SIG-M5 treated with dmso at 0.1 percent for 504 hours (cell line): ENCODE measurements around the gene PPARG.
"Not testable (repeated sequence)": the region's sequence is repeated elsewhere in the genome, so short reads cannot be mapped to it uniquely, and the experiment has no call there.

ENCODE experiments used
- DNase-seq: peaks from one replicate; lab custom pipeline; 2025; ENCODE audit not compliant: unreplicated experiment; lab: John Stamatoyannopoulos, UW

The PPARG gene

DNA sequence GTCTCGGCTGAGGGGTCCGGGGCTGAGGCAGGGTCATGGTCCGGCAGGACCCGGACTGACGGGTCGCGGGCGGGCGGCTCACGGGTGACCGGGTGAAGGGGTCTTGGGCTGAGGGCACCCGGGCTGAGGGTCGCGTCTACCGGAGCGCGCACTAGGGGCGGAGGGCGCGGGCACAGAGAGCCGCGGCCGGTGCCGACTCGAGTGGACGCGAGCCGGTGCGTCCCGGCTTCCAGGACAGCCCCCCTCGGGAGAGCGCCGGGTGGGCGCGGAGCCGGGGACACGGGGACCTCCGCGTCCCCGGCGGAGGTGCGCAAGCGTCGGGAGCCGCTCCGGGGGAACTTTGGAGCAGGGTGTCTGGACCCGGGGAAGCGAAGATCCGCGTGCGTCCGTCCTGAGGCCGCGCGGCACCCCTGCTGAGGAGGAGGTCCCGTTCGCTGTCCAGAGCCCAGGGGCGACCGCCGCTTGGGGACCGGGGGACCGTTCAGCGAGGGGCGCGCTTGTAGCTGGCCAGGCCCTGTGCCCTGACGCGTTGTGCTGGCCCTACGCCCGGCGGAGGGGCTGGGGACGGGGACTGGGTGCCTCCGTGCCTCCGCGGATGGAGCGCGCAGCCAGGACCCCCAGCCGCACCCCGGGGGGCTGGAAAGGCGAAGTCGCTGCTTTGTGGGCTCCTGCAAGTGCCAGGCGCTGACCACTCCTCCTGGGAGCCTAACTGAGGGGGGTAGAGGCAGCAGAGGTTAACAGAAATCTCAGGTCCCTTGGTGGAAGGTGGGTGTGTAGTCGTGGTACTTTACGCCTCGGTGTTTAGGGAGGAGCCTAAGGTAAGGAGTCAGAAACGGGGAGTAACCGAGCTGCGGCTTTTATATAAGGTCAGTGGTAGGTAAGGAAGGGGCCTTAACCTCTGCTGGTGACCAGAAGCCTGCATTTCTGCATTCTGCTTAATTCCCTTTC, at the start of gene PPARG:
Gene PPARG (plus strand): TSS at position 889 of the 948 bp plus-strand sequence. CDS start 90,642 bp downstream, outside the sequence.
- DNase-seq, result peak; percentile 28

DNA sequence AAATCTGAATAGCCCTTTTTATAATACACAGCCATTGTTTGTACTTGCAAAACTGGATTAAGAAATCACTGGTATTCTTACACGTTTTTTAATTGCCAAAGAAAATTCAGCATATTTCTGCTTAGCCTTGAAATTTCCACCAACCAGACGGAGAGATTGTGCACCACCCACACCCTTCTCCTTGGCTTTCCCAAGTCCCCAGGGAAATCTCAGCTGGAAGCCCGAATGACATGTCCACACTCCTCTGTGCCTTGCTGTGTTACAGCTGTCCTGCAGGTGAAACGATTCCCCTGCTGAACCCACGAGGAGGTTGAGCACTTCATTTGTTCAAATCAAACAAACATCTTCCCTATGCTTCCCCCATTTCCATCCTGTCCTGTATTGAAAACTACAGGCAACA, 49.6 kb upstream of the PPARG start:
- DNase-seq, result no peak

DNA sequence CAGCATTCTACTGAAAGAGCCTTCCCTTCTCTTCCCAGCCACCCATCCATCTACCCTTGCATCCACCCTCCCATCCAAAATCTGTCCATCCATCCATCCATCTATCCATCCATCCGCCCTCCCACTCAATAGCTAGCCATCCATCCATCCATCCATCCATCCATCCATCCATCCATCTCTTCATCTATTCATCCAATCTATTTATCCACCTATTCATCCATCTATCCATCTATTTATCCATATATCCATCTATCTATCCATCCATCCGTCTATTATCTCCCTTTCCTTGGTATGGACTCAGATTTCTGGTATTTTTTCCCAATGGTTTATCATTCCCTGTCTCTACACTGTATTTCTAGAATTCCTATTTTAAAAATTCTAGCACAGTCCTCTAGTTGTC, 46.1 kb upstream of the PPARG start:
- DNase-seq, result no peak

DNA sequence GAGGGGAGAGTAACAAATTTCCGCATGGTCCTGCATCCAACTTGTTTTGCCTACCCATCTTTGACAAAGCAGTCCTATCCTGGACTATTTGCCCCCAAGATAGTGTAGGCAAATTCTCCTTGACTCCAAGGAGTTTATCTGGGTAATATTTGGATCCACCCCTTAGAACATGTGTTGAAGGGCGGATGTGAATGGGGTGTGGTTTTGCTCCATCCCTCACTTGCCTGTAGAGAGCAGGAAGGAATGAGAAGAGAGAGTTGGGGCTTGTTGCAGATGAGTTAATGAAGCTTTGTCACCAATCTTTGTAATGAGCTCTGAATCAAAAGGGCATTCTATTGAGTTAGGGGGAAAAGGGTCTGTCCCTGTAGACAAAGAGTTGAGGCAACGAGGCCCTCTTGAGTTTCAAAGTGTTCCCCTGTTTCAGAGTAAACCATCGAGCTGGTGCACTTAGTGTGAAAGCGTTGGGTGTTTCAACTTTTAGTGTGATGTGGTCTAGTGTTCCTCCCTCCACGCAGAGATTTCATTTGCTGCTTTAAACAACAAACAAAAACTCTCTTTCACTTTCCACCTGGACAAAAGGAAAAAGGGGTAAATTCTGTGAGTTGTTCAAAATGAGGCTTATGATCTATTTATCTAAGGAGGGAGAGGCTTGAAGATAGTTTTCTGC, 42.2 kb upstream of the PPARG start:
- no peak for DNase-seq

DNA sequence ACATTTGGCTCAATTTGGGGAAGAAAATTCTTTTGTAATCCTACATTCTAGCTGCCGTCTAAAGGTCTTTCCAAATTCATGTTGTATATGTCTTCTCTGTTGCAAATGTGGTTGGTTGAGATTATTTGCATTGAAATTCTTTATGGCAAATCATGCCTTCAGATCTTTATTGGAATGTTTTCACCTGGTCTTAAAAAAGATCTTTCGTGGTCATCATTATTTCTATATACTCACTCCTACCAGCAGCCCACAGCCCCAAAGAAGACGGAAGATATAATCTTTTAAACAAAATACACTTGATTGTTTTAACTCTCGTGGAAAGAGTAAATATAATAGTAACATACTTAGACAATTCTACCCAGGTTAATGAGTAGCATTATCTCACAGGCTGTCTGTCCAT, 41.5 kb upstream of the PPARG start:
- DNase-seq, result no peak

DNA sequence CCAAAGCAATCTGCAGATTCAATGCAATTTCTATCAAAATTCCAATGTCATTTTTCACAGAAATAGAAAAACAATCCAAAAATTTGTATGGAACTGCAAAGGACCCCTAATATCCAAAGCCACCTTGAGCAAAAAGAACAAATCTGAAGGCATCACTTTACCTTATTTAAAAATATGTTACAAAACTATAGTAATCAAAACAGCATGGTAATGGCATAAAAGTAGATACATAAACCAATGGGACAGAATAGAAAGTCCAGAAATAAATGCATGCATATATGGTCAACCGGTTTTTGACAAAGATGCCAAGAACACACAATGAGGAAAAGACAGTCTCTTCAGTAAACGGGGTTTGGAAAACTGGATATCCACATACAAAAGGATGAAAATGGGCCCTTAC, 39.4 kb upstream of the PPARG start:
- DNase-seq, result no peak

DNA sequence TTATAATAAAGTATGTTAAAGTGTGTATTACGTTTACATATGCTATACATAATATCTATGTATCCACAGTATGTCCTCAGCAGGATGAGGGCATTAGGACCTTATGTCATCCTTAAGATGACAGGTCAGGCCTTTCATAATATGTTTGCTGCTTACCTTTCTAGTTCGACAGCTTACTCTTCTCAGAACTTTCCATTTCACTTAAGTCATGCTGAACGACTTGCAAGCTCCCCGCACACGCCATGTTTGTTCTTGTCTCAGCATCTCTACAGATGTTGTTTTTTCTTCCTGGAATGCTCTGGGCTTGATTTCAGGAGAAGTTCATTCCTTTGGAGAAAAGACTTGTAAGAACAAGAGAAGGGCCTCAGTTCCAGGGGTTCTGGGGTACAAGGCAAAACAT, 36.0 kb upstream of the PPARG start:
- no peak for DNase-seq

DNA sequence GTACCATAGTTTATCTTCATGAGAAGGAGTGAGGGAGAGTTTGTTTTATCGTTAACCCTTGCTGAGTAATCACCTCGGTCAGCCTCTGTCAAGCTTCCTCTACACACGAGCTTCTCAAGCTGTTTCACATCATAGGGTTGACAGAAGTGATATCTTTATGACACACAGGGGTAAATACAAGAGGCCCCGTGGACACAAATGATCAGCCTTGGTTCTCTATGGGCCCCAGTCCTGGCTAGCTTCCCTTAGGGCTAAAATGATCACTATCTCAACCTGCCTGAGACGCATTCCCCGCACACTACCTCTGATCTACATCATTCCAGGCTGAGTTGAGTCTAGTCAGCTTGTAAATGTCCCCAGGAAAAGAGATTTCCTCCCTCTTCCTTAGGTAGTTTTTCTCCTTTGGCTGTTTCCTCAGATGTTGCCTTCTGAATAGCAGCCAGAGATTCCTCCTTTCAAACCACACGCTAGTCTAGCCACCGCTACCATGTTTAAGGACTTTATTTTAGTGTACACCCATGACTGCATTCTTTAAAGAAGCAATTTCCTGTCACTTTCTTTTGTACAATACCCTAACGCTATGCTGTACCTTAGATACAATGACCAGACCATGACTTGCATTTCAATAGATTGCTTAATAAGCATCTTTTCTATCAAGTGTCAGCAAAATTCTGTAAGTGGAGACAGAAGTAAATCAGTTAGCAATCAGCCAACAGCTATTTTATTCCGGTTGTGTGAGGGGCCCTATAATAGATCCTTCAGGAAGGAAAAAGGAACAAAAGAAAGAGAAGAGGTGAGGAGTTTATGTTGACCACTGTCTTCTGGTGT, 35.1 kb upstream of the PPARG start:
- DNase-seq, result no peak

DNA sequence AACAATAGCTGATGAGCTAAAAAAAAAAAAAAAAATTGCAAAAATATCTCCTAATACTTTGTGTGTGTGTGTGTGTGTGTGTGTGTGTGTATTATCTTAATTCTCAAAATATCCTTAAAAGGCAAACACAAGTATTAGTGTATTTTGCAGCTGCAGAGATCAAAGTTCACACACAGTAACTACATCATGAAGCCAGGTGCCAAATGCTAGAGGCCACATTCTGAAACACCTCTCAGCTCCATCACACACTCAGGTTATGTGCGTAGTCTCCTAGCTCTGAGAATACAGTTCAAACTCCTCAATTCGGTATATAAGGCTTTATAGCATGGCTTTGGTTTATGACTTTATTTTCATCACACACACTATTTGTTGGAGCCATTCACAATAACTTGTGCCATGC, 33.5 kb upstream of the PPARG start:
- DNase-seq, result no peak

DNA sequence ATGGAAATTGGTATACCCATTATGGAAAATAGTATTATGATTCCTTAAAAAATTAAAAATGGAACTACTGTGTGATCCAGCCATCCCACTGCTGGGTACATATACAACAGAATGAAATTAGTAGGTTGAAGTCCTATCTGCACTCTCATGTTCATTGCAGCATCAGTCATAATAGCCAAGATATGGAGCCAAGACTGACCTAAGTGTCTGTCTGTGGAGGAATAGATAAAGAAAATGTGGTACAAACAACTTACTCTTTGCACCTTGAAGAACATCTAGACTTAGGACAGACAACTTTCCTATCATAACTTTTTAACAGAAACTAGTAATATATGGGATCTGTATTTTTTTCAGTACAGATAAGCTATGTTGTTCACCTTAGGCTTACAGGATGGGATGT, 30.0 kb upstream of the PPARG start:
- DNase-seq, result no peak

DNA sequence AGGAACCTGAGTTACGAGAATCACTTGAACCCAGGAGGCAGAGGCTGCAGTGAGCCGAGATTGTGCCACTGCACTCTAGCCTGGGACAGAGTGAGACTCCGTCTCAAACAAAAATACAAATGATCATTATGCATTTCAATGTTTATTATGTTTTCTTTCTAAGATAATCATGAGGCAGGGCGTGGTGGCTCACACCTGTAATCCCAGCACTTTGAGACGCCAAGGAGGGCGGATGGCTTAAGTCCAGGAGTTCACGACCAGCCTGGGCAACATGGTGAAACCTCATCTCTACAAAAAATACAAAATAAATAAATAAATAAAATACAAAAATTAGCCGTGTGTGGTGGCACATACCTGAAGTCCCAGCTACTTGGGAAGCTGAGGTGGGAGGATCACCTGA, 26.7 kb upstream of the PPARG start:
- not testable (repeated sequence) for DNase-seq

DNA sequence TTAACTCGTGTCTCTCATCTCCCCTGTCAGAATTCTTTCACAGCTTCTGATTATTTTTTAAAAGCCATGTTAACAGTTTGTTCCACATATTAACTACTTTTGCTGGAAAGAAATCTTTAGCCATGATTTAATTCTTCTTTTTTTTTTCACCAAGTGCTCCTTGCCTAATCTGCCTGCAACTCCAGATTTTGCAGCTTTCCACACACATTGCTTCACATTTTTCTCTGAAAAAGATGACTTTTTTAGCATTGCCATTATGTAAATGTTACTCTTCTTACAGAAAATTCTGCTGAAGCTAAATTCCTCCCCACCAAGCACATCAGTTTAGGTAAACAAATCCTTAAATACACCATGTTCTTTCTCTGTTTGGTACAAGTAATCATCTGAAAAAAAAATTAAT, 23.4 kb upstream of the PPARG start:
- DNase-seq, result peak; percentile 81

DNA sequence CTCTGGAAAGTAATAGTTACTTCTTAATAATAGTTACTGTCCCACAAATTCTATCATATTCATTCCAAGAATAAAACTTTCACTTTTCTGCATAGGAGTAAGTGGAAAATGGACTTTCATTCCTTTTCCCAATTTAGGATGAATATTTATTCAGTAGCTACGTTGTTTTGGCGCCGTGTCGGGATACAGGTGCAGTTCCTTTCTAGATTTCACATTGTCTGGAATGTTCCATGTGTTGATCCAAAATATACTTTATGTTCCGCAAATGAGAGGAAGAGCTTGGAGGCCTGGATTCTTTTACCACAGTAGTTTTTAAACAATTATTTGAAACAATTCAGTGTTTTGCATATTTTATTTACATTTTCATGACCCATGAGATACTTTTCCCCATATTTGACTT, 22.8 kb upstream of the PPARG start:
- no peak for DNase-seq

DNA sequence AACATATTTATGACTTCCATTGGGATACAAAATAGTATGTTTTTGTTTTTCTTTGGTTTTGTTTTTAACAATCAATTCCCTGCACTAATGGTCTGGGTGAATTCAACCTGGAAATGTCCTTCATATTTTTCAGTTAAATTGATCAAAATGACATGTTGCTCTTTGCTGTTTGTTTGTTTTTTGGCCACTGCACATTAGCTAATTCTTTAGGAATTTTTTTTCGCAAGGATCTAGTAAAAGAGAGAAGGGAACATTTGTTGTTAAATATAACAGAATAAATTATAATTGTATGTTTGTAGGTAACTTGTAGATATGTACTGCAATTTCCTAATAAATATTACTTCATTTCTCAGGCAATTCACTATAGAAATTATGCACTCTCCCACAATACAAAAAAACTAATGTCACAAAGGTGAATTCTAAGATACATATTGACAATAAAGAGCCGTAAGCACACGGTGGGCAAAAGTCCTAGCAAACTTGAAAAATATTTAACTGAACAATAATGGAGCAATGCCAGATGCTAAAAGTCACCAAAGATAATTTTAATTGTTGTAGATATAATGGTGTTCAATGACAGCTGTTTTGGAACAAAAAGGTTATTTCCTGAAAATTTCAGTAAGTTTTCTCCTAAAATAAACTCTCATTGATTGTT, 21.4 kb upstream of the PPARG start:
- no peak for DNase-seq

DNA sequence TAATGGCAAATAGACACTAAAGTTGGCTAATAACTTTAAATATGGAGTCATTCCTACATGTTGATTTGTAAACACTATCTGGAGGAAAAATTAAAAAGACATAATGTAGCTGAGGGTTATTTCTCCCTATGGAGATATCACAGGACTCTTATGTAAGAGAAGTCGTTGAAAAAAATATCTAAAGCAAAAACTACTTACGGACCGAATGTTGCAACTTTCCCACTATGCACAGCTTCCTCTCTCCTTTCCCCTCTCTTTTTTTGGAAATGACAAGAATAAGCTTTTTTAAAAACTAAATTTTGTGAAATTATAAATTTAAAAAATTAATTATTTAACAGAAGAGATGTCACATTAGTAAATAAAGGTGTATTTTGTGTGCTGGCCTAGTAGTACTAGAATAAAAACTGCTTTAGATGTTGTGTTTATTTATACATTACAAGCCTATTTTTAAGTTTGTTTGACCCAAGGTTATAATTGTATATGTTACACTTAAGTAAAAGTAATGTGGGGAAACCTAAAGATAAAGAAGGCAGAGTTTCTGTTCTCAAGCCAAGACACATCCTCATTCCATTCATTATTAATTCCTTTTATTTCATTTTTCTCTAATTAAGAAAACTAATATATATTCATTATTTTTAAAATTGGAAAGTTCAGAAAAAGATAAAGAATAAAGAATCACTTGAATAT, 20.7 kb upstream of the PPARG start:
- peak; percentile 90 for DNase-seq

DNA sequence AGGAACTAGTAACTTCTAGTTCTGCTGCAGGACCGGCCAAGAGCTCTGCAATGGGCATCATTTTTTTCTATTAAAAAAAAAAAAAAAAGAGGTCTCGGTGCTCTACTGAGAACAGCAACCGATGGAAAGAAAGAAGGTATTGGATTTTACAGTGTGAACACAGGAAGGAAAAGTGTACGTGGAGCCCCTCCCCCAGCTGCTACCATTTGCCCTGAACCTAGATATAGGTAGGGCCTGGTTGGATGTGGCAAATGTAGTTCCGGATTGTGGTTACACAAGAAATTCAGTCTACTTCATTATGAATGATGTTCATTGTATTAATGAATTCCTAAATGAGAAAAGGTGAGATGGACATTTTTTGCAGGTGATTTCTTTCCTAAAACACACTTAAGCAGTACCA, 17.9 kb upstream of the PPARG start:
- no peak for DNase-seq

DNA sequence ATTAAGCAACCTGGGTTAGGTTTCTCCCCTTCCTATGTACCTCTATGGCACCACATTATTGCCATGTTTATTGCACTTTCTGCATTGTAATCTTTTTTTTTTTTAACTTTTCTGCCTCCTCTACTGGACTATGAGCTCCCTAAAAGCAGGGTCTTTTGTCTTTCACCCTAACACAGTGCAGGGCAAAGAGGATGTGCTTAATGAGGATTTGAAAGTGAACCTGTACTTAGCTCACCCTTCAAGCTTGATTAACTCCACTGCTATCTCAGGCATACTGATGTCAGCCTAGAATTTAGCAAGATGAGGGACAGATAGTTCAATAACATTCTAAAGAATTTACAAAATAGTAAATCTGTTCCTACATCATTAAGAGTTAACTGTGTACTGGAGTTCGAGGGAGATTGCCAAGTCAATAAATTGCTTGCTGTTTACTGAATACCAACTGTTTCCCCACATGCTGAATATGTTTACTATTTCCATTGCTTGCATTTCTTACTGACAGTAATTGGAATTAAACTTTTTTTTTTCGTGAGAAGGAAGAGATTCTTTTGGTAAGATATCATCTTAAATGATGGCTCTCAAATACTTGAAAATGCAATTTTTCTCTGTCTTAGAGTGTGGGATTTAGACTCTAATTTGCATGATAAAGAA, 15.7 kb upstream of the PPARG start:
- DNase-seq, result peak; percentile 7

DNA sequence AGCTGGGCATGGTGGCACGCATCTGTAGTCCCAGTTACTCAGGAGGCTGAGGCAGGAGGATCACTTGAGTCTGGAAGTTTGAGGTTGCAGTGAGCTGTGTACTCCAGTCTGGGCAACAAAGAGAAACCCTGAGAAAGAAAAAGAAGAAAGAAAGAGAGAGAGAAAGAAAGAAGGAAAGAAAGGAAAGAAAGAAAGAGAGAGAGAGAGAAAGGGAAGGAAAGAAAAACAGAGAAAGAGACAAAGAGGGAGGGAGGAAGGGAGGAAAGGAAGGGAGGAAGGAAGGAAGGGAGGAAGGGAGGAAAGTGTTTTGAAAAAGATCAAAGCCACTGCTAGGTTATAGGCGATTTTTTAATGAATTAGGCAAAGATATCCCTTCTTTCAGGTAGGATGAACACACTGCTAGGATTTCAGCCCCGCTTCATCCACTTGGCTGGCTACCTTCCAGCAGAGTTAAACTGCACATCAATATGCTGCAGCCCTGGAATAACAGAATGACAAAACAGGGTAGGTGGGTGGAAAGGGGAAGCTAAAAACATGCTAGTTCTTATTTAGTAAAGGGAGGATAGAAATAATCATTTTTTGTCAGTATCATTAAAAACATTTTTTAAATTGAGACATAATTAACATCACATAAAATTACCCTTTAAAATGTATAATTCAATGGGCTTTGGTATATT, 12.8 kb upstream of the PPARG start:
- DNase-seq, result no peak

DNA sequence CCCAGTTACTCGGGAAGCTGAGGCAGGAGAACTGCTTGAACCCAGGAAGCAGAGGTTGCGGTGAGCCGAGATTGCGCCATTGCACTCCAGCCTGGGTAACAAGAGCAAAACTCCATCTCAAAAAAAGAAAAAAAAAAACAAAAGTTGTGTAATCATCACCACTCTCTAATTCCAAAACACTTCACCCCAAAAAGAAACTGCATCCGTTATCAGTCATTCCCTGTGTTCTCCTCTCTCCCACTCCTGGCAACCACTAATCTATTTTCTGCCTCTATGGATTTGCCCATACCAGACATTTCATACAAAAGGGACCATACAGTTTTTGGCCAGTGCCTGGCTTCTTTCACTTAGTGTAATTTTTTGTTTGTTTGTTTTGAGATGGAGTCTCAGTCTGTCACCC, 12.0 kb upstream of the PPARG start:
- DNase-seq, result peak; percentile 7
